Measurements from ENCODE around the gene NHS. TPM values are rescaled to one million over a fixed set of nuclear protein-coding genes. Genes with fewer than 3 reads are reported as not detected.

NHS gene
- total RNA-seq, 1 donor from 2014 or later = 3.3 TPM

- DNase-seq = peak; percentile 4
These were observed 363.1 kb downstream of the NHS start for GRCh38 chrX:17737986-17738713.

- DNase-seq = no peak
These were observed 363.9 kb downstream of the NHS start for GRCh38 chrX:17738737-17739535.

DNA sequence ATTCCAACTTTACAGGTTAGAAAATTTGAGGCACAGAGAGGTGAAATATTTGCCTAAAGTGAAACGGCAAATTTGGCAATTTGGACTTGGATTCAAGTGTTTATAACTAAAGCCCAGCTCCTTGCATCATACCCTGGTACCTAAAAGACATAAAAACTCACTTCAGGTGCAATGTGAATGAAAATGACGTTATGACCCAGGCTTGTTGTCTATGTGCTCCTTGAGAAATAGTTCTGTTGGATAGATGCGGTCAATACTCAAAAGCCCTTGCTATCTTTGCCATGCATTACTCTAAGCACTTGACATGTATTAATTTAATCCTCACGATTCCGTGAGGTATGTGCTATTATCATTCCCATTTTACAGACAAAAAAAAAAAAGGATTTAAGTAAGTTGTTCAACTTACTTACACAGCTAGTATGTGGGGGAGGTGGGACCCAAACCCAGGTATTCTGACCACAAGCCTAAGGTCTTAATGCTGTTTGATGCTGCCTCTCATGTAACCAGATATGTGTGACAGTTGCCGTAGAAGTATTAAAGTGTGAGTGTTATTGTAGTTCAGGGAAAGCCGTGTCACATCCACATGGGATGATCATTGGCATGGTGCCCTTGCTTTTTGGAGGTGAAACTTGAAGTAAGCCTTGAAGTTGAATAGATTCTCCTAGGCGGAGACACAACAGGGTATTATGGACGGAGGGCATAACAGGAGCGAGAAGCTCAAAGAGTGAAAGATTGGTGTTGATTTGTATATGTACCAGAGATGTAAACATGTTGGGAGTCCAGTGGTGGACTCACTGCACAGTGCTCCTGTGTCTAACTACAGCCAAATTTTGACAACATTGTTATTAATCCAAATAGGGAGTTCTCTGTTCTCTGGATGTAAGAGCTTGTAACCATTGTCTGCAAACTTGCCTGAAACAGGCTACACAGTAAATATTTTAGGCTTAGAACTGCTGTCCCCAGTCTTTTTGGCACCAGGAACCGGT, 365.4 kb downstream of the NHS start:
- no peak for DNase-seq

GRCh38 chrX:17741123-17741511, 366.1 kb downstream of the NHS start:
- no peak for DNase-seq

GRCh38 chrX:17743913-17744312, 368.9 kb downstream of the NHS start:
- no peak for DNase-seq

DNA sequence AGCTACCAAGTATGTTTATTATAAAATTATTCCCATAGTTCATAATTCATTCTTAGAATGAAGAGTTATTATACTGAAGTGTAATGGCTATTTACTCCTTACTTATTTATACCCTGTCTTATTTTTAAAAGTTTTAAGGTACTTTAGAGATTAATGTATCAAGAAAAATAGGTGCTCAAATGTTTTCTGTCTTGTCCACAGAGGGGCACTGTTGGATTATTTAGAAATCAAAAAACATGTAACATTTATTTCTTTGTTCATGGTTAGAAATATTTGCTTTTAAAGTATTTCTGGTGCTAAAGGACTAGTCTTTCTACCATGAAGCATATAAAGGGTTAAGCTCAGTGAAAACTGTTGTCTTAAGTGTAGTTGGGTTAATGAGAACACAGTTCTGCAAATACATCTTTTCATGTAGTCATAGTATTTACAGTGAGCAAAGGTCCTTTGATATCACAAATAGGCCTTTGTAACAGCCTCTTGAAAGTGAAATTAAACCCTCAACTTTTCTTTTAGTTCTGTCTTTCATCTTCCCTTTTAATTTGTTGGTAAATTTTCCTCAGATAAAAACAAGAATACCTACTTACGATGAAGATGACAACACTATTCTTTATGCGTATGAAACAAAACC, 370.0 kb downstream of the NHS start:
- DNase-seq = no peak

DNA sequence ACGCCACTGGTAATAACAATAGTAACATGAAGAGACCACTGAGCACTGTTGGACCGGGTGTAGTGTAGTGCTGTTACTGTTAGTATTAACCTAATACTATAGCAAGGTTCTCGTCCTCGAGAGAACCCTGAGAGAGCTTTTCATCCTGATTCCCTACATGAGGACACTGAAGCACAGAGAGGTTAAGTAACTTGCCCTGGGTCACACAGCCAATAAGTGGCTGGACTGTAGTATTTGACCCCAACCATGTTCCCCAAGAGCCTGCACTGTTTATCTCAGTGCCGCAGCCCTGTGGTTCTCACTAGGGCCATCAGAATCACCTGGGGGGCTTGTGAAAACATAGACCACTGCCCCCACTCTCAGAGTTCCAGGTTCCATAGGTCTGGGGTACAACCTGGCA, 372.7 kb downstream of the NHS start:
- no peak for DNase-seq

DNA sequence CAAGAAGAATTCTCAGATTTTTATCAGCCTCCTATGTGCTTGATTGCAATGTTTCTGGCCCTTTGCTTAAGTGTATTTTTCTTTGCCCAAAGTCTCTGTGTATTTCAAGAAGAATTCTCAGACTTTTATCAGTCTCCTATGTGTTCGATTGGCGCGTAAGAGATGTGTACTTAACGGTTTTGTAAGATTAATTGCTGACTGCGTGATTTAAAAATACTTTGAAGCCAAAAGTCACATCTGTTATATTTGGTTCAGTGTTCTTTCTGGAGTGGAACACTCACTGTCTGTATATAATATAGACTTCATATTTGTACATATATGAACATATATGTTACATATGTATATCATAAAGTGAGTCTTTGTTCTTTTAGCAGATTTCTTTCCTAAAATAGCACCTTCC, 373.7 kb downstream of the NHS start:
- DNase-seq = no peak

- no peak for DNase-seq
These were observed 375.4 kb downstream of the NHS start for GRCh38 chrX:17750436-17750835.

DNA sequence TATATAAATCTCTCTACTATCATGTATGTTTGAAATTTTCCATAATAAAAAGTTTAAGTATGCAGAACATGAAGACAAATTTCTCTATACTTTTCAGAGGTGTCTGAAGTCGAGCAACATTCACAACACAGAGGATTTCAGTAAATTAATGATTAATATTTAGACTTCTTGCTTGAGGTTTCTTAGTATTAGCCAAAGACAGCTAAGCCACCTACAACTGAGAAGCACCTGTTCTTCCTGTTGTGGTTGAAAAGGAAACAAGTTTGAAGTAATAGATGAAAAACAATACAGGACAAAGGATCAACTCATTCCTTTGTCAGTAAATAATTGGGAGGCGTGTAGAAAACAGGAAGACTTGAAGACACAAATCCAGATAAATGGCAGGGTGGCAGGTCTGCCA, 383.4 kb downstream of the NHS start:
- no peak for DNase-seq

GRCh38 chrX:17759990-17760389, 385.0 kb downstream of the NHS start:
- DNase-seq = no peak

GRCh38 chrX:17767734-17768133, 392.7 kb downstream of the NHS start:
- no peak for DNase-seq

DNA sequence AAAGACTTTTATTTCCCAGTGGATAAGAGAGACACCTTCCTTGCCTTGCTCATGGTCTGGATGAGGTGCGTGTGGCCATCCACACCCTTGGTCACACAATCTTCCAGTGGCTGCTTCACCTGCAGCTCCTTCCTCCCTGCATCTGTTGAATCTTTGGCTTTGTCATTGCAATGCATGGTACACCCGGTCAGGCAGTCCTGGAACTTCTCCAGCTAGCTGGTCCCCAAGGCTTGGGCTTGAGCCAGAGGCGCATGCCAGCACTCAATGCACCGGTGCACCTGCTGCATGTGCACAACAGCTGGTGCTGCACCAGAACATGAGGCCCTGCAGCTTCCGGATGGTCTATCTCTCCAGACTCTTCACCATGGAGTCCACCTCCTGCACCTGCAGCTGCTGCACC, 394.0 kb downstream of the NHS start:
- DNase-seq = no peak

DNA sequence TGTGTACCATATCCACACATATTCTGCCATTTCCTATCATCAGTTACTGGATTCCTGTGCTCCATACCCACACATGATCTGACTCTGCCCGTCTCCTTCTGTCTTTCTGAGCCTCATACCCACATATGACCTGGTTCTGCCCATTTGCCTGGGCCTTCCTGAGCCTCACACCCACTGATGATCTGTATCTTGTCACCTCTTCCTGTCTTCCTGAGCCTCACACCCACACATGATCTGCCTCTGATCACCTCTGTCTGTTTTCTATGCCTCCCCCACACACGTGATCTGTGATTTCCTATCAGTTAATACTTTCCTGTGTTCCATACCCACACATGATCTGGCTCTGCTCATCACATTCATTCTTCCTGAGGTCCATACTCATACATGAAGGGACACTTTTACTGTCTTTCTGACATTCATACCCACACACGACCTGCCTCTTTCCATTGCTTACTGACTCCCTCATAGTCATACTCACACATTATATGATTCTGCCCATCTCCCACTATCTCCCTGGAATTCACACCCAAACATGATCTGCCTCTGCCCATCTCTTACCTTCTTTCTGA, 394.8 kb downstream of the NHS start:
- DNase-seq = no peak

DNA sequence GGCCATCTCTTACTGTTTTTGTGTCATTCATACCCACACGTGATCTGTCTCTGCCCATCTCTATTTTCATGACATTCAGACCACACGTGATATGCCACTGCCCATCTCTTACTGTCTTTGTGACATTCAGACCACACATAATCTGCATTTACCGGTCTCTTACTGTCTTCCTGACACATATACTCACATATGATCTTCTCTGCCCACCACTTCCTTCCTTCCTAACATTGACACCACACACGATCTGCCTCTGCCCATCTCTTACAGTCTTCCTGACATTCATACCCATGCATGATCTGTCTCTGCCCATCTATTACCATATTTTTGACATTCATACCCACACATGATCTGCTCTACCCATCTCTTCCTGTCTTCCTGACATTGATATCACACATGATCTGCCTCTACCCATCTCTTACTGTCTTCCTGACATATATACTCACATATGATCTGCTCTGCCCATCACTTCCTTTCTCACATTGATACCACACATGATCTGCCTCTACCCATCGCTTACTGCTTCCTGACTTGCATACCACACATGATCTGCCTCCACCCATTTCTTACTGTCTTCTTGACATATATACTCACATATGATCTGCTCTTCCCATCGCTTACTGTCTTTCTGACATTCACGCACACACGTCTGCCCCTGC, 398.3 kb downstream of the NHS start:
- no peak for DNase-seq

GRCh38 chrX:17774053-17774452, 399.1 kb downstream of the NHS start:
- no peak for DNase-seq

GRCh38 chrX:17778997-17779396, 404.0 kb downstream of the NHS start:
- DNase-seq = no peak

GRCh38 chrX:17779434-17779833, 404.4 kb downstream of the NHS start:
- DNase-seq = no peak
